ENCODE results near the gene OXCT1. TPM values are rescaled to one million over a fixed set of nuclear protein-coding genes. Genes with fewer than 3 reads are reported as not detected.
"Not testable (repeated sequence)": the region's sequence is repeated elsewhere in the genome, so short reads cannot be mapped to it uniquely, and the experiment has no call there.

Gene OXCT1
- total and polyA plus RNA-seq, 2 of the 4 experiments (the other 2 are of a cell fraction): 14.2 to 16.3 TPM

DNA sequence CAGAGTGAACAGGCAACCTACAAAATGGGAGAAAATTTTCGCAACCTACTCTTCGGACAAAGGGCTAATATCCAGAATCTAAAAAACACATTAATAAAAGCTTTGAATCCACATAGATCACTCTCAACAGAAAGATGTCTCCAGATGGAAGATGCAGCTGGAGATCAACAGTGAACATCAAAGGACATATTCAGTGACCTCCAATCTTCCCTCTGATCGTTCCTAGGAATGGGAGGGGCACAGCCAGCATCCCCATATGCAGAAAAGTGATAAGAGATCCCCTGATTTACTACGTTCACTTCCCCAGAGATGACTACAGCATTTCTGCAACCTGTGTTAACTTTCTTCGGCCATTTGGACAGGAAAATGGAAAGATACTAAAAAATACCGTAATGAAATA lies 21.2 kb downstream of the OXCT1 start:
- TF ChIP-seq MAZ (IDR thresholded peaks at IDR 0.05; ENCODE audit: borderline replicate concordance, low read depth, low read length) (no peak), RAD21 (IDR thresholded peaks at IDR 0.05; ENCODE audit: low read length) (no peak), FOS (IDR thresholded peaks at IDR 0.05; ENCODE audit: low read depth, low read length) (no peak), MAFK (IDR thresholded peaks at IDR 0.05; ENCODE audit: low read depth, low read length) (no peak), SMC3 (IDR thresholded peaks at IDR 0.05; ENCODE audit: low read depth, low read length) (no peak)
- TF ChIP-seq, protein P1, sequence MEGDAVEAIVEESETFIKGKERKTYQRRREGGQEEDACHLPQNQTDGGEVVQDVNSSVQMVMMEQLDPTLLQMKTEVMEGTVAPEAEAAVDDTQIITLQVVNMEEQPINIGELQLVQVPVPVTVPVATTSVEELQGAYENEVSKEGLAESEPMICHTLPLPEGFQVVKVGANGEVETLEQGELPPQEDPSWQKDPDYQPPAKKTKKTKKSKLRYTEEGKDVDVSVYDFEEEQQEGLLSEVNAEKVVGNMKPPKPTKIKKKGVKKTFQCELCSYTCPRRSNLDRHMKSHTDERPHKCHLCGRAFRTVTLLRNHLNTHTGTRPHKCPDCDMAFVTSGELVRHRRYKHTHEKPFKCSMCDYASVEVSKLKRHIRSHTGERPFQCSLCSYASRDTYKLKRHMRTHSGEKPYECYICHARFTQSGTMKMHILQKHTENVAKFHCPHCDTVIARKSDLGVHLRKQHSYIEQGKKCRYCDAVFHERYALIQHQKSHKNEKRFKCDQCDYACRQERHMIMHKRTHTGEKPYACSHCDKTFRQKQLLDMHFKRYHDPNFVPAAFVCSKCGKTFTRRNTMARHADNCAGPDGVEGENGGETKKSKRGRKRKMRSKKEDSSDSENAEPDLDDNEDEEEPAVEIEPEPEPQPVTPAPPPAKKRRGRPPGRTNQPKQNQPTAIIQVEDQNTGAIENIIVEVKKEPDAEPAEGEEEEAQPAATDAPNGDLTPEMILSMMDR (conservative IDR thresholded peaks at IDR 0.05; ENCODE audit: low read depth, low read length): no peak
- H4K5ac ChIP-seq (ENCODE audit: low read depth, low read length): no peak overlapping the region
- H3K4me1 ChIP-seq (ENCODE audit: control insufficient read depth, insufficient read depth, low read length): no peaks in the 10 kb centered on the region
- no peak overlapping the region for H3K14ac ChIP-seq (replicated peaks; ENCODE audit: low read depth, low read length)
- no peak overlapping the region for H3K27ac ChIP-seq (ENCODE audit: insufficient read depth, low read length)
- CTCF ChIA-PET: no interaction called here
- H3K79me1 ChIP-seq (ENCODE audit: low read depth in 1 of 2, low read length in 2 of 2): no peaks in the 10 kb centered on the region; a peak in 1 of 4 replicates
- dilution Hi-C loops (cut with HindIII; ENCODE audit: low sequenced_read_pairs, unreplicated experiment) (no loop called here), intact Hi-C loops (cut with micrococcal nuclease) (no loop called here), in situ Hi-C loops (cut with MboI; ENCODE audit: low sequenced_read_pairs) (loop anchor here (25.0 kb wide), 1 partner anchor 587 kb away; no protein-coding TSS in a partner anchor)
- no peak overlapping the region for H3K4ac ChIP-seq (ENCODE audit: low read depth, low read length)
- no peaks in the 10 kb centered on the region for H3K27me3 ChIP-seq (ENCODE audit: control insufficient read depth, insufficient read depth, low read length)
- H3K18ac ChIP-seq (ENCODE audit: low read depth, low read length): no peak overlapping the region
- BruUV-seq (replicated peaks): no TSS peak
- H3K4me2 ChIP-seq (ENCODE audit: low read depth, low read length): no peak overlapping the region
- no peaks in the 10 kb centered on the region for H3K9me1 ChIP-seq (ENCODE audit: insufficient read depth, low read length)
- WGBS, 2 experiments (ENCODE audit: extremely low coverage in 2 of 2, insufficient read length in 1 of 2): no CpG with 5 or more reads among the region's 6 CpGs
- ATAC-seq (ENCODE audit: low read depth) (no peak), DNase-seq (no peak)
- no peak overlapping the region for H2AK9ac ChIP-seq (replicated peaks; ENCODE audit: low read depth, low read length, poor library complexity)
- H2AK5ac ChIP-seq (ENCODE audit: low read depth, low read length): no peak overlapping the region
- H2BK20ac ChIP-seq (ENCODE audit: low read depth, low read length): no peak overlapping the region
- no peak overlapping the region for H4K91ac ChIP-seq (ENCODE audit: insufficient read depth, low read depth, low read length)
- no peak overlapping the region for H3K23ac ChIP-seq (ENCODE audit: low read depth, low read length)
- no peak overlapping the region for H2BK15ac ChIP-seq (ENCODE audit: low read depth, low read length)
- no peak overlapping the region for H3K9ac ChIP-seq (ENCODE audit: low read depth, low read length)
- H4K8ac ChIP-seq (ENCODE audit: low read depth in 2 of 2, low read length in 2 of 2): no peak overlapping the region
- H2AFZ ChIP-seq (replicated peaks; ENCODE audit: low read length, poor library complexity): no peak overlapping the region
- H3K56ac ChIP-seq (ENCODE audit: extremely low read depth, insufficient read depth, low read length): no peak overlapping the region
- H3K9me3 ChIP-seq (ENCODE audit: control insufficient read depth, insufficient read depth, low read length): no peaks in the 10 kb centered on the region
- H3K4me3 ChIP-seq (ENCODE audit: insufficient read depth, low read depth, low read length): no peak overlapping the region
- H3K36me3 ChIP-seq (ENCODE audit: control insufficient read depth, insufficient read depth, low read length): peaks cover 11% of the 10 kb centered on the region
- H4K20me1 ChIP-seq (ENCODE audit: insufficient read depth, low read length): no peaks in the 10 kb centered on the region
- no peak overlapping the region for H2BK120ac ChIP-seq (ENCODE audit: low read depth, low read length)
- POLR2A ChIA-PET (ENCODE audit: unreplicated experiment): no interaction called here
- H2BK5ac ChIP-seq (ENCODE audit: low read depth, low read length, poor library complexity, severe bottlenecking): no peak overlapping the region

DNA sequence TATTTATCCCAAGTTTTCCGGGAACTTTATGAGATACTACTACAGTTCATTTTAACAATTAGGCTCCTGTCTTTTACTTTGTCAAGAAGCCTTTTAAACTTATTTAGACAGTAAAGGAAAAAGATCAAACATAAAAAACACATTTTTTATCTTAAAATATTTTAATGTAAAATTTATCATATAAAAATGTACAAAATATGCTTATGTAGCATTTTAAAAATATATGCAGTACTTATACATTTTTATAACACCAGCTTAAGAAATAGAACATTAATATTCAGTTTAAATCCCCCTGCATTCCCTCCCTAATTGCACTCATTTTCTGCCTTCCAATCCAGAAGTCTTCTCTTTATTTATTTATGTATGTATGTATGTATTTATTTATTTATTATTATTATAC lies 24.5 kb downstream of the OXCT1 start:
- intact Hi-C loops (cut with micrococcal nuclease); H4K8ac ChIP-seq (ENCODE audit: low read depth in 2 of 2, low read length in 2 of 2); H3K79me1 ChIP-seq (ENCODE audit: low read depth in 1 of 2, low read length in 2 of 2); H3K9ac ChIP-seq (ENCODE audit: low read depth, low read length); H4K91ac ChIP-seq (ENCODE audit: insufficient read depth, low read depth, low read length); BruUV-seq (replicated peaks); dilution Hi-C loops (cut with HindIII; ENCODE audit: low sequenced_read_pairs, unreplicated experiment); H2AK9ac ChIP-seq (replicated peaks; ENCODE audit: low read depth, low read length, poor library complexity); H2AFZ ChIP-seq (replicated peaks; ENCODE audit: low read length, poor library complexity); H3K36me3 ChIP-seq (ENCODE audit: control insufficient read depth, insufficient read depth, low read length); H3K9me3 ChIP-seq (ENCODE audit: control insufficient read depth, insufficient read depth, low read length); H3K4me1 ChIP-seq (ENCODE audit: control insufficient read depth, insufficient read depth, low read length); POLR2A ChIA-PET (ENCODE audit: unreplicated experiment); ATAC-seq (ENCODE audit: low read depth); H3K27ac ChIP-seq (ENCODE audit: insufficient read depth, low read length); H3K4ac ChIP-seq (ENCODE audit: low read depth, low read length); H3K56ac ChIP-seq (ENCODE audit: extremely low read depth, insufficient read depth, low read length); H4K20me1 ChIP-seq (ENCODE audit: insufficient read depth, low read length); H2BK15ac ChIP-seq (ENCODE audit: low read depth, low read length); H3K4me3 ChIP-seq (ENCODE audit: insufficient read depth, low read depth, low read length); H2BK5ac ChIP-seq (ENCODE audit: low read depth, low read length, poor library complexity, severe bottlenecking); H3K27me3 ChIP-seq (ENCODE audit: control insufficient read depth, insufficient read depth, low read length); H2BK120ac ChIP-seq (ENCODE audit: low read depth, low read length); H3K18ac ChIP-seq (ENCODE audit: low read depth, low read length); H3K14ac ChIP-seq (replicated peaks; ENCODE audit: low read depth, low read length); DNase-seq; H2AK5ac ChIP-seq (ENCODE audit: low read depth, low read length); H3K9me1 ChIP-seq (ENCODE audit: insufficient read depth, low read length); H3K4me2 ChIP-seq (ENCODE audit: low read depth, low read length); H3K23ac ChIP-seq (ENCODE audit: low read depth, low read length); H4K5ac ChIP-seq (ENCODE audit: low read depth, low read length); H2BK20ac ChIP-seq (ENCODE audit: low read depth, low read length): not testable (repeated sequence)
- in situ Hi-C loops (cut with MboI; ENCODE audit: low sequenced_read_pairs): loop anchor here (25.0 kb wide), 1 partner anchor 583 kb away; no protein-coding TSS in a partner anchor
- no CpG with 5 or more reads among the region's 1 CpG for WGBS, 2 experiments (ENCODE audit: extremely low coverage in 2 of 2, insufficient read length in 1 of 2)
- CTCF ChIA-PET: interaction anchor here (0.6 kb wide), 1 partner anchor 474 kb away, joined by 3 read pairs; no protein-coding TSS in a partner anchor
